K562 (cell line): ENCODE measurements around the gene ARHGAP24. TPM values are rescaled to one million over a fixed set of nuclear protein-coding genes. Genes with fewer than 3 reads are reported as not detected.

Experiments
- ATAC-seq: fragments of 200-7000 bp; cut with Tn5 transposase; 3 replicates; pipeline ENCODE4 v1.9.1; 2020; ENCODE audit warnings: moderate library complexity
- BruUV-seq: library from RNA; stranded (reverse); fragments of 400-500 nt; replicated peaks from 2 replicates; lab custom pipeline; 2021; lab: Mats Ljungman, UMichigan
- CTCF ChIA-PET: fragments of 300-600 bp; formaldehyde crosslinking; extraction: SDS; loops from one replicate; lab custom pipeline; 2021; ENCODE audit warnings: low intra/inter-chr PET ratio; lab: Yijun Ruan, JAX
- POLR2A ChIA-PET: fragments of 300-600, 350-650 bp; sonication (Branson Sonifier 250); formaldehyde crosslinking; extraction: SDS; loops from one replicate; lab custom pipeline; 2021; ENCODE audit warnings: antibody characterized with exemption, inconsistent platforms; lab: Yijun Ruan, JAX
- DNase-seq, 4 experiments: peaks; one replicate each; pipeline versions ENCODE4 v3.0.0 to v3.0.0-alpha.2; 2011 to 2018; ENCODE audit warnings: low spot score in 3 of 4, mixed read lengths in 3 of 4; ENCODE audit errors: extremely low read depth in 1 of 4
- FAIRE-seq: peaks from 2 replicates; lab custom pipeline; 2011; peaks lifted over from hg19 to GRCh38; lab: Jason Lieb, UNC
- H2AFZ ChIP-seq: 2 replicates; pipeline ENCODE4 v1.6.0; 2011; ENCODE audit warnings: low read depth, low read length, control low read depth, inconsistent platforms
- H3K27ac ChIP-seq: fragments of 200-600 bp; 3 replicates; pipeline ENCODE4 v1.8.0; 2011; ENCODE audit warnings: low read depth, mild to moderate bottlenecking, control low read depth, inconsistent platforms, low read length, moderate library complexity, mixed read lengths; ENCODE audit errors: extremely low read depth
- H3K27me3 ChIP-seq, 2 experiments: fragments of 300-600 bp in 1 of 2; 2 replicates in 1 of 2; 3 replicates in 1 of 2; pipeline versions ENCODE4 v1.6.0 to v1.8.0; 2011; ENCODE audit warnings: inconsistent platforms in 2 of 2, low read length in 2 of 2, mild to moderate bottlenecking in 1 of 2, mixed read lengths in 1 of 2, moderate library complexity in 1 of 2; ENCODE audit not compliant: control insufficient read depth in 2 of 2, insufficient read depth in 2 of 2
- H3K36me3 ChIP-seq: fragments of 300-600 bp; 3 replicates; pipeline ENCODE4 v1.8.0; 2011; ENCODE audit warnings: mild to moderate bottlenecking, low read length, inconsistent platforms; ENCODE audit not compliant: control insufficient read depth, insufficient read depth
- H3K4me1 ChIP-seq, 2 experiments: fragments of 200-600 bp in 1 of 2; replicated peaks in 1 of 2; 2 replicates in 1 of 2; 3 replicates in 1 of 2; pipeline versions ENCODE4 v1.5.1 to v1.8.0; 2011; ENCODE audit warnings: inconsistent platforms in 2 of 2, low read length in 2 of 2, mild to moderate bottlenecking in 1 of 2, mixed read lengths in 1 of 2, moderate library complexity in 1 of 2; ENCODE audit not compliant: control insufficient read depth in 2 of 2, insufficient read depth in 2 of 2
- H3K4me2 ChIP-seq: 2 replicates; pipeline ENCODE4 v1.6.1; 2011; ENCODE audit warnings: low read length, control low read depth, inconsistent platforms, mixed read lengths; ENCODE audit not compliant: insufficient read depth
- H3K4me3 ChIP-seq: fragments of 200-600 bp; sonication (generic), shearing (Covaris generic); 2 replicates; pipeline ENCODE4 v1.5.1; 2016; ENCODE audit warnings: control low read depth, inconsistent platforms
- H3K79me2 ChIP-seq: fragments of 200-600 bp; 3 replicates; pipeline ENCODE4 v1.8.0; 2011; ENCODE audit warnings: low read length, inconsistent platforms; ENCODE audit not compliant: control insufficient read depth, insufficient read depth
- H3K9ac ChIP-seq, 2 experiments: 2 replicates each; pipeline versions ENCODE4 v1.6.0 to v1.6.1; 2011; ENCODE audit warnings: low read depth in 2 of 2, low read length in 2 of 2, control low read depth in 1 of 2, inconsistent platforms in 1 of 2, mild to moderate bottlenecking in 1 of 2, mixed read lengths in 1 of 2; ENCODE audit not compliant: insufficient read depth in 1 of 2
- H3K9me1 ChIP-seq: one replicate; pipeline ENCODE4 v1.6.0; 2011; ENCODE audit warnings: inconsistent platforms, mild to moderate bottlenecking, low read length, moderate library complexity; ENCODE audit not compliant: control insufficient read depth, insufficient read depth
- H3K9me3 ChIP-seq: replicated peaks from 2 replicates; pipeline ENCODE4 v1.5.1; 2011; ENCODE audit warnings: low read depth, low read length, inconsistent platforms; ENCODE audit not compliant: control insufficient read depth, insufficient read depth
- H4K20me1 ChIP-seq: replicated peaks from 2 replicates; pipeline ENCODE4 v1.6.1; 2011; ENCODE audit warnings: low read length, inconsistent platforms, mixed read lengths; ENCODE audit not compliant: control insufficient read depth, insufficient read depth
- GABPB1 ChIP-seq: sonication (generic); formaldehyde crosslinking; IDR thresholded peaks from 2 replicates; pipeline ENCODE4 v1.8.0; 2022; ENCODE audit warnings: mild to moderate bottlenecking, missing genetic modification reagents
- NR2C1 ChIP-seq, 2 experiments: fragments of 450-650 bp; IDR thresholded peaks; 2 replicates each; pipeline ENCODE4 v1.6.1; 2017; ENCODE audit warnings: mild to moderate bottlenecking in 2 of 2, antibody characterized with exemption in 1 of 2, inconsistent platforms in 1 of 2, missing compliant biosample characterization in 1 of 2, missing genetic modification characterization in 1 of 2
- RAD21 ChIP-seq, 2 experiments: fragments of 250-450 bp in 1 of 2; fragments of 450-650 bp in 1 of 2; sonication (Bioruptor Pico) in 1 of 2; formaldehyde crosslinking in 1 of 2; IDR thresholded peaks in 1 of 2; conservative IDR thresholded peaks in 1 of 2; 2 replicates each; pipeline versions ENCODE4 v1.4.0 to v1.8.0; 2020 to 2022; ENCODE audit warnings: mild to moderate bottlenecking in 2 of 2, moderate library complexity in 1 of 2
- SMARCA5 ChIP-seq: fragments of 450-650 bp; IDR thresholded peaks from 2 replicates; pipeline ENCODE4 v1.6.1; 2016
- SMARCB1 ChIP-seq: IDR thresholded peaks from 2 replicates; pipeline ENCODE4 v1.6.1; 2011; ENCODE audit warnings: improper control_type of control experiment, low read depth; ENCODE audit not compliant: insufficient read length
- TAF7 ChIP-seq: fragments of 450-650 bp; IDR thresholded peaks from 2 replicates; pipeline ENCODE4 v1.6.1; 2016; ENCODE audit warnings: missing genetic modification characterization, missing compliant biosample characterization
- U2AF1 ChIP-seq: fragments of 200-400 bp; formaldehyde crosslinking; optimal IDR thresholded peaks from 2 replicates; pipeline ENCODE3; 2017; ENCODE audit warnings: mild to moderate bottlenecking, low read depth, low read length, moderate library complexity
- ZBTB5 ChIP-seq: fragments of 450-650 bp; IDR thresholded peaks from 2 replicates; pipeline ENCODE4 v1.6.1; 2017; ENCODE audit warnings: antibody characterized with exemption
- ZNF146 ChIP-seq: IDR thresholded peaks from one replicate; pipeline ENCODE4 v1.6.1; 2018; ENCODE audit warnings: missing compliant biosample characterization; ENCODE audit not compliant: unreplicated experiment
- ZNF23 ChIP-seq: fragments of 250-450 bp; sonication (Bioruptor Pico); IDR thresholded peaks from 2 replicates; pipeline ENCODE4 v1.4.0; 2020; ENCODE audit warnings: mild to moderate bottlenecking
- ZNF79 ChIP-seq: fragments of 250-450 bp; sonication (Bioruptor Pico); IDR thresholded peaks from 2 replicates; pipeline ENCODE4 v1.4.0; 2020; ENCODE audit warnings: low read depth, mild to moderate bottlenecking, moderate library complexity
- WGBS: fragments of 100-300 bp; shearing (Covaris generic); methylation state at CpG from one replicate; pipeline ENCODE4 v1.1.6; 2016; ENCODE audit warnings: low coverage, mixed read lengths; ENCODE audit not compliant: insufficient coverage; ENCODE audit errors: missing lambda C conversion rate; 5-methylcytosine and 5-hydroxymethylcytosine counted together
- in situ Hi-C: fragments of 300-500 bp; cut with MboI; formaldehyde crosslinking; loops from 4 replicates; pipeline ENCODE4 v1.15.0; 2018; ENCODE audit warnings: inconsistent platforms, mixed read lengths
- intact Hi-C: fragments of 100-400 bp; cut with micrococcal nuclease; formaldehyde crosslinking; loops from 2 replicates; pipeline ENCODE4 v1.14.2; 2022
- polyA plus RNA-seq, 8 experiments: library from polyadenylated mRNA; depleted of rRNA in 4 of 8; stranded (reverse) in 5 of 8; unstranded in 3 of 8; fragments of >200 nt; fragmentation: Nextera tagmentation in 2 of 8; fragmentation: Illumina TruSeq in 1 of 8; extraction: Ambion mirVana in 2 of 8; extraction: Trizol in 1 of 8; gene quantifications; 2 replicates each; pipeline versions ENCODE4 v1.2.1 to v1.2.3, GENCODE V29; 2011 to 2014; ENCODE audit warnings: inconsistent platforms in 1 of 8, missing spikeins in 1 of 8
- total RNA-seq, 7 experiments: library from RNA; depleted of rRNA in 6 of 7; stranded (reverse); fragments of >200 nt in 6 of 7; fragmentation: Illumina TruSeq in 2 of 7; extraction: Trizol in 2 of 7; gene quantifications; 2 replicates each; pipeline versions ENCODE4 v1.2.1 to v1.2.3, GENCODE V29; 2011 to 2021; ENCODE audit warnings: low replicate concordance in 1 of 7
- TF ChIP-seq, protein P1 (sequence below): fragments of 450-650 bp; IDR thresholded peaks from 2 replicates; pipeline ENCODE4 v1.6.1; 2016; ENCODE audit warnings: low read depth, mild to moderate bottlenecking, moderate library complexity
- TF ChIP-seq, protein P2 (sequence below): fragments of 450-650 bp; IDR thresholded peaks from 2 replicates; pipeline ENCODE4 v1.7.0; 2016; ENCODE audit warnings: borderline replicate concordance

ARHGAP24 gene
- total and polyA plus RNA-seq, 9 of the 15 experiments (the other 6 are each of a cell fraction or from before 2014, with no cell fraction given), result 8.0 to 22.6 (median 14.0) TPM

DNA sequence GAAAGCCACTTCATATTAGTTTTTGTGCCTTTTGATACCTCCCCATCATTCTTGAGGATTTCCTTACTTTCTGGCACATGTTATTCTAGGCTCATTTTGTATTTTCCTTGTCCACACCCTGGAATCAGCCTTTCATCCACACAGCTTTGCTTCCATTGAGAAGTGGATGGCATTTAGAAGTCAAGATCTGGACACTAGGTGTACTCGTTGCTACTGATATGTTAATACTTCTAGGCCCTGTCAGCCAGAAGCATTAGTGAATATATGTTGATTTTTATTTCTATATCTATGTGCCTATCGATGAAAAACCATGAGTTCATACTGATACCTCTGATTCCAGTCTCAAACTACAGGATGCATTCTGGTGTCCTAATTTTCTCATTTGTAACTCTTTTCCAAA is 73.2 kb downstream of the ARHGAP24 start:
- no peak overlapping the region for H3K4me3 ChIP-seq
- FAIRE-seq, result no peak
- no peak for ATAC-seq
- no peaks in the 10 kb centered on the region for H4K20me1 ChIP-seq
- intact Hi-C loops (no loop called here), in situ Hi-C loops (no loop called here)
- no peak for DNase-seq
- H3K27me3 ChIP-seq, result no peaks in the 10 kb centered on the region
- no peaks in the 10 kb centered on the region for H3K36me3 ChIP-seq
- no peaks in the 10 kb centered on the region for H3K9me3 ChIP-seq
- no peak overlapping the region for H3K27ac ChIP-seq
- H3K9me1 ChIP-seq, result no peaks in the 10 kb centered on the region
- H2AFZ ChIP-seq, result no peak overlapping the region
- no peaks in the 10 kb centered on the region for H3K79me2 ChIP-seq
- TF ChIP-seq U2AF1 (no peak), RAD21 (CRISPR knock-in tag; conservative IDR thresholded peaks at IDR 0.05 in 1 of 2, IDR thresholded peaks at IDR 0.05 in 1 of 2) (peak in 1 of 2 experiments; percentile 32; a peak in 2 of 4 replicates), ZNF79 (CRISPR knock-in tag) (no peak), NR2C1 (IDR thresholded peaks at IDR 0.05) (no peak), NR2C1 (tag; IDR thresholded peaks at IDR 0.05) (no peak)
- ChIA-PET POLR2A (no interaction called here), CTCF (no interaction called here)
- no peak overlapping the region for H3K9ac ChIP-seq
- BruUV-seq, result no TSS peak
- no peak overlapping the region for H3K4me2 ChIP-seq
- 3% methylated on average over 2 of the region's 2 CpGs for WGBS
- H3K4me1 ChIP-seq, result no peaks in the 10 kb centered on the region

DNA sequence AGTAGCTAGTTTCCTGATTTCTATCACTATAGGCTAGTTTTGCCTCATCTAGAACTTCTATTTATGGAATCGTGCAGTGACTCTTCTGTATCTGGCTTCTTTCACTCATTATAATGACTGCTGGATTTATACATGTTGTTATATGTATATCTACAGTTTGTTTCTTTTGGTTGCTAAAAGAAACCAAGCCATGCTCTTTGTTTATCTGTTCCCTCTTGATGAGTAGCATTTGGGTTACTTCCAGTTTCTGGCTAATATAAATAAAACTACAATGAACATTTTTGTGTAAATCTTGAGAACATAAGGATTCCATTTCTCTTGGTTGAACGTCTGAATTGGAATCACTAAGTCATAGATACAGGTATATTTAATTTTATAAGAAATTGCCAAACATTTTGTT is 73.9 kb downstream of the ARHGAP24 start:
- no peaks in the 10 kb centered on the region for H3K9me1 ChIP-seq
- H4K20me1 ChIP-seq, result no peaks in the 10 kb centered on the region
- H3K9ac ChIP-seq, result no peak overlapping the region
- FAIRE-seq (no peak), DNase-seq (no peak), ATAC-seq (no peak)
- POLR2A ChIA-PET, result no interaction called here
- H3K4me2 ChIP-seq, result no peak overlapping the region
- no peak overlapping the region for H2AFZ ChIP-seq
- intact Hi-C loops, result no loop called here
- H3K27ac ChIP-seq, result no peak overlapping the region
- no peaks in the 10 kb centered on the region for H3K4me1 ChIP-seq
- no peaks in the 10 kb centered on the region for H3K9me3 ChIP-seq
- CTCF ChIA-PET, result no interaction called here
- H3K27me3 ChIP-seq, result no peaks in the 10 kb centered on the region
- BruUV-seq, result no TSS peak
- no peak overlapping the region for H3K4me3 ChIP-seq
- H3K79me2 ChIP-seq, result no peaks in the 10 kb centered on the region
- in situ Hi-C loops, result no loop called here
- 0% methylated on average over 2 of the region's 2 CpGs for WGBS
- H3K36me3 ChIP-seq, result no peaks in the 10 kb centered on the region
- TF ChIP-seq, protein P1, sequence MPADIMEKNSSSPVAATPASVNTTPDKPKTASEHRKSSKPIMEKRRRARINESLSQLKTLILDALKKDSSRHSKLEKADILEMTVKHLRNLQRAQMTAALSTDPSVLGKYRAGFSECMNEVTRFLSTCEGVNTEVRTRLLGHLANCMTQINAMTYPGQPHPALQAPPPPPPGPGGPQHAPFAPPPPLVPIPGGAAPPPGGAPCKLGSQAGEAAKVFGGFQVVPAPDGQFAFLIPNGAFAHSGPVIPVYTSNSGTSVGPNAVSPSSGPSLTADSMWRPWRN, result no peak
- TF ChIP-seq SMARCB1 (no peak), ZNF23 (no peak), ZNF146 (CRISPR knock-in tag) (no peak), SMARCA5 (no peak), TAF7 (no peak), ZBTB5 (no peak), GABPB1 (CRISPR knock-in tag) (no peak)
- TF ChIP-seq, protein P2, sequence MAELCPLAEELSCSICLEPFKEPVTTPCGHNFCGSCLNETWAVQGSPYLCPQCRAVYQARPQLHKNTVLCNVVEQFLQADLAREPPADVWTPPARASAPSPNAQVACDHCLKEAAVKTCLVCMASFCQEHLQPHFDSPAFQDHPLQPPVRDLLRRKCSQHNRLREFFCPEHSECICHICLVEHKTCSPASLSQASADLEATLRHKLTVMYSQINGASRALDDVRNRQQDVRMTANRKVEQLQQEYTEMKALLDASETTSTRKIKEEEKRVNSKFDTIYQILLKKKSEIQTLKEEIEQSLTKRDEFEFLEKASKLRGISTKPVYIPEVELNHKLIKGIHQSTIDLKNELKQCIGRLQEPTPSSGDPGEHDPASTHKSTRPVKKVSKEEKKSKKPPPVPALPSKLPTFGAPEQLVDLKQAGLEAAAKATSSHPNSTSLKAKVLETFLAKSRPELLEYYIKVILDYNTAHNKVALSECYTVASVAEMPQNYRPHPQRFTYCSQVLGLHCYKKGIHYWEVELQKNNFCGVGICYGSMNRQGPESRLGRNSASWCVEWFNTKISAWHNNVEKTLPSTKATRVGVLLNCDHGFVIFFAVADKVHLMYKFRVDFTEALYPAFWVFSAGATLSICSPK, result no peak
